ENCODE data around the gene SLAMF7. TPM values are rescaled to one million over a fixed set of nuclear protein-coding genes. Genes with fewer than 3 reads are reported as not detected.

SLAMF7 gene
- total RNA-seq, 1 donor: not detected

- no peak for DNase-seq (ENCODE audit: low read depth)
- TF ChIP-seq, protein P1, sequence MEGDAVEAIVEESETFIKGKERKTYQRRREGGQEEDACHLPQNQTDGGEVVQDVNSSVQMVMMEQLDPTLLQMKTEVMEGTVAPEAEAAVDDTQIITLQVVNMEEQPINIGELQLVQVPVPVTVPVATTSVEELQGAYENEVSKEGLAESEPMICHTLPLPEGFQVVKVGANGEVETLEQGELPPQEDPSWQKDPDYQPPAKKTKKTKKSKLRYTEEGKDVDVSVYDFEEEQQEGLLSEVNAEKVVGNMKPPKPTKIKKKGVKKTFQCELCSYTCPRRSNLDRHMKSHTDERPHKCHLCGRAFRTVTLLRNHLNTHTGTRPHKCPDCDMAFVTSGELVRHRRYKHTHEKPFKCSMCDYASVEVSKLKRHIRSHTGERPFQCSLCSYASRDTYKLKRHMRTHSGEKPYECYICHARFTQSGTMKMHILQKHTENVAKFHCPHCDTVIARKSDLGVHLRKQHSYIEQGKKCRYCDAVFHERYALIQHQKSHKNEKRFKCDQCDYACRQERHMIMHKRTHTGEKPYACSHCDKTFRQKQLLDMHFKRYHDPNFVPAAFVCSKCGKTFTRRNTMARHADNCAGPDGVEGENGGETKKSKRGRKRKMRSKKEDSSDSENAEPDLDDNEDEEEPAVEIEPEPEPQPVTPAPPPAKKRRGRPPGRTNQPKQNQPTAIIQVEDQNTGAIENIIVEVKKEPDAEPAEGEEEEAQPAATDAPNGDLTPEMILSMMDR (IDR thresholded peaks at IDR 0.05; ENCODE audit: insufficient read depth, low read length): no peak
- H3K4me3 ChIP-seq (ENCODE audit: low read depth, low read length): no peak overlapping the region
These were observed 28.6 kb downstream of the SLAMF7 start for GRCh38 chr1:160767395-160768294.

GRCh38 chr1:160768295-160768657, 29.2 kb downstream of the SLAMF7 start:
- DNase-seq (ENCODE audit: low read depth): no peak
- no peak overlapping the region for H3K4me3 ChIP-seq (ENCODE audit: low read depth, low read length)
- TF ChIP-seq, protein P1 (IDR thresholded peaks at IDR 0.05; ENCODE audit: insufficient read depth, low read length): peak; percentile 35

DNA sequence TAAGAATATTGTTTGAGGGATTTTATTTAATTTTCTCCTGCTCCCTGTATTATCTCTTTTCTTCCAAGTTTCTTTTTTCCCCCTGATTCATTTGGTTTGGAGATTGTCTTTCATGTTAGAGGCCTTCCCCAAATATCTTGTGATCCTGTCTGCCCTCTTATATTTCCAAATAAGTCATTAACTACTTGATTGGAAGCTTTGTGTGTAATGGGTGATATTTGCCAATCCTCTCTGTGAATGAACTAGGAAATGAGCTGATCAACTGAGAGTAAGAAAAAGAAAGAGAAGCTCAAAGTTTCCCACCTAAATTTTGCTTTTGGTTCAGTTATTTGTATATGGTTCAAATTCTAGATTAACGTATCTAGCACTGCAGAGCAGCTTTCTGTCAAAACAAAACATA, 33.3 kb downstream of the SLAMF7 start:
- H3K4me3 ChIP-seq (ENCODE audit: low read depth, low read length): no peak overlapping the region
- DNase-seq (ENCODE audit: low read depth): no peak
- TF ChIP-seq, protein P1 (IDR thresholded peaks at IDR 0.05; ENCODE audit: insufficient read depth, low read length): no peak

DNA sequence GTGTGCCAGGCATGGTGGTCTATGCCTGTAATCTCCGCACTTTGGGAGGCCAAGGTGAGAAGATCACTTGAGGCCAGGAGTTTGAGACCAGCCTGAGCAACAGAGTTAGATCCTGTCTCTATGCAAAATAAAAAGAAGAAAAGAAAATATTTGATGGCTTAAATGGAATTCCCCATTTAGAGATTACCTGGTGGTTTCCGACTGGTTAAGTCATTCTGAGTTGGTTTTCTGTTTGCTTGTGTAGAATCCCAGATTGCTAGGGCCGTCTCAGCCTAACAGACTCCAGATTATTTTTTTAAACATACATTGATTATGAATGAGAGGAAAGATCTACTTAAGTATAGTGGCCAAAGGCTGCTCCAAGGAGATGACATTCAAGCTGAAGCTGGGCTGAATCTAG, 34.0 kb downstream of the SLAMF7 start:
- no peak overlapping the region for H3K4me3 ChIP-seq (ENCODE audit: low read depth, low read length)
- no peak for DNase-seq (ENCODE audit: low read depth)
- TF ChIP-seq, protein P1 (IDR thresholded peaks at IDR 0.05; ENCODE audit: insufficient read depth, low read length): no peak

- DNase-seq (ENCODE audit: low read depth): no peak
- TF ChIP-seq, protein P1 (IDR thresholded peaks at IDR 0.05; ENCODE audit: insufficient read depth, low read length): no peak
- H3K4me3 ChIP-seq (ENCODE audit: low read depth, low read length): no peak overlapping the region
These were observed 36.1 kb downstream of the SLAMF7 start for GRCh38 chr1:160774886-160775719.

DNA sequence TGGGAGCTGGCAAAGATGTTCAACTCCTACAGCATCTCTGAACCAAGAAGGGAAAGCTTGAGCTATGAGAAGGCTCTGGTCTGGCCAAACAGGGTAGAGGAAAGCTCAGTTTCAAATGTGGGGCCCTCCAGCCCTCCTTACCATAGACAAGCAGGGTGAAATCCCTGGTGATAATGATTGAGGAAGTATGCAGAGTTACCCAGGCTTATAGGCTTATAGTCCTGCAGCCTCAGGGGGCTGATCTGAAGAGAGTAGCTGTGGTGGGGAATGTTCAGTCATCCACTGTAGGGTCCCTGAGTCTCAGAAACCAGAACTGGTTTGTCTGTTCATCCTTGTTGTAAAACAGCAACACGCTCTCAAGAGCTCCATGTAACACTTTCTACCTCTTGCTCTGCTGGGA, 37.1 kb downstream of the SLAMF7 start:
- H3K4me3 ChIP-seq (ENCODE audit: low read depth, low read length): no peak overlapping the region
- DNase-seq (ENCODE audit: low read depth): no peak
- TF ChIP-seq, protein P1 (IDR thresholded peaks at IDR 0.05; ENCODE audit: insufficient read depth, low read length): no peak

Measured in fibroblast of the aortic adventitia (primary cell).